ENCODE data around the gene NAP1L4.

- TF ChIP-seq EZH2 (IDR thresholded peaks at IDR 0.05; ENCODE audit: insufficient read depth, poor library complexity, severe bottlenecking) (no peak), EZH2phosphoT487 (IDR thresholded peaks at IDR 0.05; ENCODE audit: insufficient read depth, low read depth) (no peak)
These were observed 39.8 kb downstream of the NAP1L4 start for GRCh38 chr11:2952290-2952689.
